GM18502 (cell line): ENCODE measurements around the gene C3orf70.

Experiments
- ATAC-seq: cut with Tn5 transposase; IDR thresholded peaks from one replicate; pipeline ENCODE4 v1.9.1; 2021; ENCODE audit warnings: mild to moderate bottlenecking; ENCODE audit not compliant: unreplicated experiment, poor library complexity

The C3orf70 gene

GRCh38 chr3:185058796-185059195, 94.1 kb downstream of the C3orf70 start:
- no peak for ATAC-seq

DNA sequence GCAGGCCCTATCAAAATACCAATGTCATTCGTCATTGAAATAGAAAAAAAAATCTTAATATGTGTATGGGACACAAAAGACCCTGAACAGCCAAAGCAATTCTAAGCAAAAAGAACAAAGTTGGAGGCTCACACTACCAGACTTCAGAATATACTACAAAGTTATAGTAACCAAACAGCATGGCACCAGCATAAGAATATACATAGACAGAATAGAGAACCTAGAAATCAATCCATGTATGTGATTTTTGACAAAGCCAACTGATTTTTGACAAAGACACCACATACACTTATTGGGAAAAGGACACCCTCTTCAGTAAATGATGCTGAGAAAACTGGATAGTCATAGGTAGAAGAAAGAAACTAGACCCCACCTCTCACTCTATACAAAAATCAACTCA, 95.0 kb downstream of the C3orf70 start:
- ATAC-seq, result no peak

GRCh38 chr3:185056908-185057307, 96.0 kb downstream of the C3orf70 start:
- no peak for ATAC-seq

GRCh38 chr3:185052631-185053030, 100.2 kb downstream of the C3orf70 start:
- ATAC-seq, result no peak

DNA sequence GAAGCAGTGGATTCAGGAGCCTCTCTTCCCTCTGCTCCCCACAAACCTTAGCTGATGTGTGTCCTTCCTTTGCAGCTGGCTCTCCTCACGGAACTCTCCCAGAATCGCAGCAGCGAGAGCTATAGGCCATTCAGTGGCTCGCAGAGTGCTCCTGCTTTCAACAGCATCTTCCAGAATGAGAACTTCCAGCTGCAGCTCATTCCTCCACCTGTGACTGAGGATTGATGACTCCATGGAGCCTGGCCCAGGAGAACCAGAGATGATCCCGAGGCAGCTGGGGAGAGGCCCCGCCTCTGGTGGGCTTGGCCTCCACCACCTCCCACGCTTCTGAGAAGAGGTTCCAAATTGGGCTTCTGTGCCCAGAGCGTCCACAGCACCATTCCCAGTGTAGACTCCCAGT, 101.1 kb downstream of the C3orf70 start:
- no peak for ATAC-seq

DNA sequence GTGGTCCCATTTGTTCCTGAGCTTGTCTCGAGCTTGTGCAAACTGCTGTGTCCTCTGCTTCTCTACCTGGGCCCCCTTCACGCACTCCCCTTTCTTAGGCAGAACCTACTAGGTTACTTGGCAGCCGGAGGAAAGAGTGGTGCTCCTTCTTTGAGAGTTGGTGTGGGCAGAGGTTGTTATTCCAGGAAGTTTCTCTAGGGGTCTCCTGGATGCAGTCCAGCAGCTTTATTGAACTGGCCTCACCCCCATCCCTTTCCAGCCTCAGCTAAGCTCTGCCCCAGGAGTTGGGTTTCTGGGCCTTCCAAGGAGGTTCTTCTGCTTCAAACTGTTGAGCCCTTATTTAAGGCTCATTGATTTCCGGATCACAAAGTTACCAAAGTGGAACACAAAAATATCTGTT, 103.2 kb downstream of the C3orf70 start:
- ATAC-seq, result no peak

DNA sequence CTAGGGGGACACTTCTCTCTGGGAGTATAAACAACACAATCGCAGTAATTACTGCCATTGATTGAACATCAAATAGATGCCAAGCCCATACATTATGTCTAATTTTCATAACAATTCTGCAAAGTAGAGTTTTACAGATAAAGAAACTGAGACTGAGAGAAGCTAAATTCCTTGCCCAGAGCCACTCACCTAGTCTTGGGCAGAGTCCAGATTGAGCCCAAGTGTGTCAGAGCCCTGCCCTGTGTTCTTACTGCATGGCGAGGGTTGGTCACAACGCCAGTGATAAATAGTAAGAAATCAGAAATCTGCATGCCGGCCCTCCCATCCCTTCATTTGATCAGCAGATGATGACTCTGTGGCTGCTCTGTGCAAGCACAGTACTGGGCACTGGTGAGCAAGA, 106.3 kb downstream of the C3orf70 start:
- ATAC-seq, result no peak

GRCh38 chr3:185046164-185046515, 106.7 kb downstream of the C3orf70 start:
- ATAC-seq, result no peak

DNA sequence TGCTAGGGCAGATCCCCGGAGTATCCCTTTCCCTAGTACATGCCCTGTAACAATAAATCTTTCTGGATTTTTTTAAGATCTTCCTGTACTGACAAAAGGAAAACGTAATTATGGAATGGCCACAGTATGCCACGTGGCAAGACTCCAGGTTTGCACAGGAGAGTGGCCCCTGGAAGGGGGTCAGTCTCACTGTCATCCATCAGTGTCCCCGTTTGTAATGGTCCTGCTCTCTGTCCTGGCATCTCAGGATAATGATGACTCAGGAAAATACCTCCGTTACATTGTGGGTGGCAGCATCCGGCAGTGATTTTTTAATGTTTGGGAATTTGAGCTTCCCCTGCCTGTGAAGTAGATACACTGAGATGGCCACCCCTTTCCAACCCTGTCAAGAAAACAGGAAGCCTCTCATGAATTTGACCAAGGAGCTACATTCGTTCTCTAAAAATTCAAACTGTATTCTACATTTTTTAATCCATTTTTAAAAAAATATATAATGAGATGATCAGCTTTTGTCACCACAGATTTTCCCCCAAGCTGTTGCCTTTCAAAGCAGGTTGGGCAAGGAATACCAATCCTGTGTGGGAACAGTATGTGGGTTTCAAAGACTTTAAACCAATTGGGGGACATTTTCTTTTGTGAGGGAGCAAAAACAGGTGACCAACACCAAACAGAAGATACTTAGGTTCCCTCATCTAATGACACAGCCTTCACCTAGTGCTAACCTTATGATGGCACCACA, 110.4 kb downstream of the C3orf70 start:
- ATAC-seq, result no peak

- no peak for ATAC-seq
Observed at GRCh38 chr3:185041540-185041939, 111.3 kb downstream of the C3orf70 start.

- ATAC-seq, result no peak
Observed at GRCh38 chr3:185040425-185040824, 112.4 kb downstream of the C3orf70 start.

- no peak for ATAC-seq
Observed at GRCh38 chr3:185037801-185038200, 115.1 kb downstream of the C3orf70 start.

- ATAC-seq, result no peak
Observed at GRCh38 chr3:185030951-185031350, 121.9 kb downstream of the C3orf70 start.

DNA sequence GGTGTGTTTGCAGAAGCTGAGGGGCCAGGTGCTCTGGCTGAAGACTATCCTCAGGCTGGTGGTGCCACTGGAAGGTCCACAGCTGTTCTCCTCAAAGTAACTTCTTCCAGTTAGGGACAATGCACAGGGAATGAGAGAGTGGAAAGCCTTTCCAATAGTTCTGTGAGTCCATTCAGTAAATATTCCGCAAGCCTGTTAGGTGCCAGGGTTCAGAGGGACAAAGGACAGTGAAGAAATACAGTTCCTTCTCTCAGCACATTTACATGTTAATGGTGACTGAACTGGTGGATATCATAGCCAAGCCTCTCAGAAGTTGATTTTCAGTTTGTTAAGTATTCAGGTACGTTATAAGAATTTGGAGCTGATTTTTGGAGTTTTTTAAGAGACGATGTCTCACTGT, 122.5 kb downstream of the C3orf70 start:
- no peak for ATAC-seq

GRCh38 chr3:185029086-185029485, 123.8 kb downstream of the C3orf70 start:
- ATAC-seq, result no peak

- no peak for ATAC-seq
Observed at GRCh38 chr3:185028121-185028520, 124.7 kb downstream of the C3orf70 start.
